ENCODE measurements around the gene TRMT44. TPM values are rescaled to one million over a fixed set of nuclear protein-coding genes. Genes with fewer than 3 reads are reported as not detected.
A peak's percentile ranks its signal among the peaks of the same experiment; 100 is the strongest.

TRMT44 gene
- total RNA-seq, 1 experiment from 2014 or later: 17.4 TPM

GRCh38 chr4:8410066-8410625 is 30.4 kb upstream of the TRMT44 start:
- no peak overlapping the region for H2AFZ ChIP-seq
- no peaks in the 10 kb centered on the region for H3K79me2 ChIP-seq (ENCODE audit: low read depth)
- H3K27me3 ChIP-seq (ENCODE audit: insufficient read depth, low read depth): no peaks in the 10 kb centered on the region
- H3F3A ChIP-seq (ENCODE audit: insufficient read depth, low read depth): peaks cover 4% of the 10 kb centered on the region; the same call in 1 of the 2 replicates
- H3K9me2 ChIP-seq (ENCODE audit: insufficient read depth): no peaks in the 10 kb centered on the region
- H4K20me1 ChIP-seq (ENCODE audit: insufficient read depth): no peaks in the 10 kb centered on the region
- H3K36me3 ChIP-seq (ENCODE audit: low read depth): no peaks in the 10 kb centered on the region
- no peak overlapping the region for H3K4me2 ChIP-seq
- DNase-seq: no peak
- ChIA-PET CTCF (interaction anchor here (0.6 to 0.8 kb wide), 2 partner anchors 56 to 63 kb away, joined by 3 read pairs; no protein-coding TSS in a partner anchor), POLR2A (ENCODE audit: unreplicated experiment) (interaction anchor here (0.6 kb wide), 1 partner anchor 32 kb away, joined by 8 read pairs; no protein-coding TSS in a partner anchor)
- H3K4me1 ChIP-seq (replicated peaks; ENCODE audit: insufficient read depth): no peaks in the 10 kb centered on the region
- no TSS peak for BruUV-seq (replicated peaks)
- H3K9me3 ChIP-seq (ENCODE audit: insufficient read depth, low read depth): no peaks in the 10 kb centered on the region
- TF ChIP-seq EZH2 (IDR thresholded peaks at IDR 0.05; ENCODE audit: low read depth): no peak
- TF ChIP-seq, protein P1, sequence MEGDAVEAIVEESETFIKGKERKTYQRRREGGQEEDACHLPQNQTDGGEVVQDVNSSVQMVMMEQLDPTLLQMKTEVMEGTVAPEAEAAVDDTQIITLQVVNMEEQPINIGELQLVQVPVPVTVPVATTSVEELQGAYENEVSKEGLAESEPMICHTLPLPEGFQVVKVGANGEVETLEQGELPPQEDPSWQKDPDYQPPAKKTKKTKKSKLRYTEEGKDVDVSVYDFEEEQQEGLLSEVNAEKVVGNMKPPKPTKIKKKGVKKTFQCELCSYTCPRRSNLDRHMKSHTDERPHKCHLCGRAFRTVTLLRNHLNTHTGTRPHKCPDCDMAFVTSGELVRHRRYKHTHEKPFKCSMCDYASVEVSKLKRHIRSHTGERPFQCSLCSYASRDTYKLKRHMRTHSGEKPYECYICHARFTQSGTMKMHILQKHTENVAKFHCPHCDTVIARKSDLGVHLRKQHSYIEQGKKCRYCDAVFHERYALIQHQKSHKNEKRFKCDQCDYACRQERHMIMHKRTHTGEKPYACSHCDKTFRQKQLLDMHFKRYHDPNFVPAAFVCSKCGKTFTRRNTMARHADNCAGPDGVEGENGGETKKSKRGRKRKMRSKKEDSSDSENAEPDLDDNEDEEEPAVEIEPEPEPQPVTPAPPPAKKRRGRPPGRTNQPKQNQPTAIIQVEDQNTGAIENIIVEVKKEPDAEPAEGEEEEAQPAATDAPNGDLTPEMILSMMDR (conservative IDR thresholded peaks at IDR 0.05): no peak
- H3K27ac ChIP-seq: no peak overlapping the region
- intact Hi-C loops (cut with micrococcal nuclease; ENCODE audit: unreplicated experiment): no loop called here
- H3K4me3 ChIP-seq: no peak overlapping the region

GRCh38 chr4:8410641-8411271 is 29.8 kb upstream of the TRMT44 start:
- peak; percentile 66 to 81 for DNase-seq
- H3K4me2 ChIP-seq: no peak overlapping the region
- CTCF ChIA-PET: interaction anchor here (0.8 kb wide), 1 partner anchor 57 kb away, joined by 3 read pairs; no protein-coding TSS in a partner anchor
- H3K27me3 ChIP-seq (ENCODE audit: insufficient read depth, low read depth): no peaks in the 10 kb centered on the region
- no peak overlapping the region for H3K27ac ChIP-seq
- no peak overlapping the region for H3K4me3 ChIP-seq
- no TSS peak for BruUV-seq (replicated peaks)
- no peaks in the 10 kb centered on the region for H3K9me2 ChIP-seq (ENCODE audit: insufficient read depth)
- H3K79me2 ChIP-seq (ENCODE audit: low read depth): no peaks in the 10 kb centered on the region
- H3K4me1 ChIP-seq (replicated peaks; ENCODE audit: insufficient read depth): no peaks in the 10 kb centered on the region
- POLR2A ChIA-PET (ENCODE audit: unreplicated experiment): interaction anchor here (0.6 kb wide), 2 partner anchors 17 to 31 kb away, joined by 5 to 8 read pairs; no protein-coding TSS in a partner anchor
- H3K36me3 ChIP-seq (ENCODE audit: low read depth): no peaks in the 10 kb centered on the region
- intact Hi-C loops (cut with micrococcal nuclease; ENCODE audit: unreplicated experiment): no loop called here
- no peak overlapping the region for H2AFZ ChIP-seq
- H3K9me3 ChIP-seq (ENCODE audit: insufficient read depth, low read depth): no peaks in the 10 kb centered on the region
- no peaks in the 10 kb centered on the region for H4K20me1 ChIP-seq (ENCODE audit: insufficient read depth)
- TF ChIP-seq, protein P1 (conservative IDR thresholded peaks at IDR 0.05): peak; percentile 61
- no peak for TF ChIP-seq EZH2 (IDR thresholded peaks at IDR 0.05; ENCODE audit: low read depth)
- H3F3A ChIP-seq (ENCODE audit: insufficient read depth, low read depth): peaks cover 4% of the 10 kb centered on the region; the same call in 1 of the 2 replicates

DNA sequence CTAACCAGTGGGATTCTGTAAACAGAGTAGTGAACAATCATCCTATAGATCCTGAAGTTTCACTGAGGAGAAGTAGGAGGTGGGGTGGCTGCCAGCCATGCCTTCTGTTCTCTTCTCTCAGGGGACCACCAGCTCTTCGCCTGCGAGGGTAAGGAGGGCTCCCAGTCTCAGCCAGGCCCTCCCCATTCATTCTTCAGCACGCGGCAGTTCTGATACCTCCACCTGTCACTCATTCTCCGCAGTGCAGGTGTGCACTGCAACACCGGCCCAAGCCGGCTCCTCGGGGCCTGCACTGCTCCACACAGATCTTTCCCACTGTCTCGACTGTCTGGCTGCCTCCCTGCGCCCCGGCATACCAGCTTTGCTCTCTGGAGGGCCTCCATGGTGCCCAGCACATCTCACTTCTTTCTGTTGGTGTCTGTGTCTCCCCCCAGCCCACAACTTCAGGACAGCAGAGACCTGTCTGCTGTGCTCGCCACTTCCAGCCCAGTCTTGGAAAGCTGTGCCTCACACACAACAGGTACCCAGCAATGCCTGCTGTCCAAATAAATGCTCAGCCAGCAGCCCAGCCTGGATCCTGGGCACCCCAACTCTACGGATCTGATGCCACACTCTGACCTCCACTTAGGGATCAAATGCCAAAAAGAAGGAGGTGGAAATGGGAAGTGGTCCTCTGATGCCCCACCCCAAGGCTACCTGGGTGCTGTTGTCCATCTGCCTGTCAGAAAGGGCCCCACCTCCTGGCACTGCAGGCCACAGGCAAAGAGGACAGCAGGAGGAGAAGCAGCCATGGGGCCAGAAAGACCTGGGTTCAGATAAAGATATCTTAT is 29.0 kb upstream of the TRMT44 start:
- Histone ChIP-seq H3K4me3 (no peak overlapping the region), H3K4me1 (replicated peaks; ENCODE audit: insufficient read depth) (no peaks in the 10 kb centered on the region), H4K20me1 (ENCODE audit: insufficient read depth) (no peaks in the 10 kb centered on the region), H3K36me3 (ENCODE audit: low read depth) (no peaks in the 10 kb centered on the region), H3K27me3 (ENCODE audit: insufficient read depth, low read depth) (no peaks in the 10 kb centered on the region), H3K4me2 (no peak overlapping the region), H3F3A (ENCODE audit: insufficient read depth, low read depth) (peaks cover 4% of the 10 kb centered on the region; the same call in 1 of the 2 replicates), H3K79me2 (ENCODE audit: low read depth) (no peaks in the 10 kb centered on the region), H2AFZ (no peak overlapping the region), H3K9me3 (ENCODE audit: insufficient read depth, low read depth) (no peaks in the 10 kb centered on the region), H3K9me2 (ENCODE audit: insufficient read depth) (no peaks in the 10 kb centered on the region), H3K27ac (no peak overlapping the region)
- ChIA-PET POLR2A (ENCODE audit: unreplicated experiment) (interaction anchor here (0.6 kb wide), 1 partner anchor 17 kb away, joined by 5 read pairs; no protein-coding TSS in a partner anchor), CTCF (no interaction called here)
- no TSS peak for BruUV-seq (replicated peaks)
- no peak for DNase-seq
- no peak for TF ChIP-seq EZH2 (IDR thresholded peaks at IDR 0.05; ENCODE audit: low read depth)
- TF ChIP-seq, protein P1 (conservative IDR thresholded peaks at IDR 0.05): no peak
- intact Hi-C loops (cut with micrococcal nuclease; ENCODE audit: unreplicated experiment): no loop called here

Data from PC-9 (cell line).